Measurements from ENCODE around the gene HADHA.

DNA sequence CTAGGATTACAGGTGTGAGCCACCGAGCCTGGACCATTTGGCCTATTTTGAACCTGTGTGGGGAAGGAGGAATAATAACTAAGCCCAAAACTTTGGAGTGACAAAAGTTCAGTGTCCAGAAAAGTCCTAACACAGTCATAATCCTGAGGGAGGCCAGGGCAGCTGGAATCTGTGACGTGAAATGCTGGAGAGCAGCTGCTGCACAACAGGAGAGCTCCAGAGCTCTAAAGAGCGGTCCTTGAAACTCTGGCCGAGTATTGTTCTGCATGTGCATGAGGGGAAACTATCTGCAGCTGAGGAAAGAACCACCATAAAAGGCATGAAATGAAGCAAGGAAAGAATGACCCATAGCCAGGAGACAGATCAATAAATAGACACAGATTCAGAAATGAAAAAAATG lies 27.8 kb downstream of the HADHA start:
- TF ChIP-seq, protein P1, sequence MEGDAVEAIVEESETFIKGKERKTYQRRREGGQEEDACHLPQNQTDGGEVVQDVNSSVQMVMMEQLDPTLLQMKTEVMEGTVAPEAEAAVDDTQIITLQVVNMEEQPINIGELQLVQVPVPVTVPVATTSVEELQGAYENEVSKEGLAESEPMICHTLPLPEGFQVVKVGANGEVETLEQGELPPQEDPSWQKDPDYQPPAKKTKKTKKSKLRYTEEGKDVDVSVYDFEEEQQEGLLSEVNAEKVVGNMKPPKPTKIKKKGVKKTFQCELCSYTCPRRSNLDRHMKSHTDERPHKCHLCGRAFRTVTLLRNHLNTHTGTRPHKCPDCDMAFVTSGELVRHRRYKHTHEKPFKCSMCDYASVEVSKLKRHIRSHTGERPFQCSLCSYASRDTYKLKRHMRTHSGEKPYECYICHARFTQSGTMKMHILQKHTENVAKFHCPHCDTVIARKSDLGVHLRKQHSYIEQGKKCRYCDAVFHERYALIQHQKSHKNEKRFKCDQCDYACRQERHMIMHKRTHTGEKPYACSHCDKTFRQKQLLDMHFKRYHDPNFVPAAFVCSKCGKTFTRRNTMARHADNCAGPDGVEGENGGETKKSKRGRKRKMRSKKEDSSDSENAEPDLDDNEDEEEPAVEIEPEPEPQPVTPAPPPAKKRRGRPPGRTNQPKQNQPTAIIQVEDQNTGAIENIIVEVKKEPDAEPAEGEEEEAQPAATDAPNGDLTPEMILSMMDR (IDR thresholded peaks at IDR 0.05; ENCODE audit: insufficient read depth, low read depth, low read length), result no peak
- no peak for TF ChIP-seq EZH2 (IDR thresholded peaks at IDR 0.05; ENCODE audit: insufficient read depth, low read length)

All from astrocyte (in vitro differentiated cells and primary cell).